ENCODE measurements around the gene EFNA1. TPM values are rescaled to one million over a fixed set of nuclear protein-coding genes. Genes with fewer than 3 reads are reported as not detected.

EFNA1 gene
- total and polyA plus RNA-seq, 11 donors = 22.8 to 103 (median 37.2) TPM

GRCh38 chr1:155125511-155125945 is 2.1 kb upstream of the EFNA1 start:
- Histone ChIP-seq H3K27ac (peak overlapping the region in 7 of 12 donors; percentile 37 to 100 (median 98)), H3K4me3 (peak overlapping the region in 1 of 12 donors; percentile 93), H3K4me1 (peaks cover under 1 to 52% (median 29%) of the 10 kb centered on the region in 12 donors), H3K9me3 (no peaks in the 10 kb centered on the region), H3K27me3 (peaks cover 0 to 35% (median 0%) of the 10 kb centered on the region in 9 donors), H3K36me3 (peaks cover 0 to 4% (median 0%) of the 10 kb centered on the region in 9 donors)
- DNase-seq (no peak), ATAC-seq (no peak)
- intact Hi-C loops (cut with DNase I) = loop anchor here in 9 of 10 donors (5.0 kb wide), 2 partner anchors 33 to 42 kb away; no protein-coding TSS in a partner anchor
- TF ChIP-seq CTCF (IDR thresholded peaks at IDR 0.05) (no peak), POLR2A (IDR thresholded peaks at IDR 0.05) (no peak)
- 71 to 85% (median 76%) methylated on average over 2 to 11 of the region's 11 CpGs for WGBS, 4 donors

- Histone ChIP-seq H3K9me3 (no peaks in the 10 kb centered on the region), H3K27ac (peak overlapping the region in 11 of 12 donors; percentile 55 to 100 (median 97)), H3K4me3 (peak overlapping the region; percentile 68 to 95 (median 82)), H3K4me1 (peaks cover 5 to 57% (median 30%) of the 10 kb centered on the region in 12 donors), H3K36me3 (peaks cover 0 to 5% (median 0%) of the 10 kb centered on the region in 9 donors), H3K27me3 (peaks cover 0 to 35% (median 0%) of the 10 kb centered on the region in 9 donors)
- intact Hi-C loops (cut with DNase I) = loop anchor here (2.0 to 5.0 kb wide), 4 partner anchors 31 to 41 kb away; no protein-coding TSS in a partner anchor
- 32 to 55% (median 50%) methylated on average over 42 to 53 of the region's 53 CpGs for WGBS, 4 donors
- DNase-seq (peak; percentile 54 to 71 (median 67)), ATAC-seq (peak in 3 of 4 donors; percentile 21 to 26 (median 23))
- TF ChIP-seq POLR2A (IDR thresholded peaks at IDR 0.05) = no peak
- no peak for TF ChIP-seq CTCF (IDR thresholded peaks at IDR 0.05)
Measured at GRCh38 chr1:155125946-155126555, 1.6 kb upstream of the EFNA1 start.

GRCh38 chr1:155126556-155127104 is 1.0 kb upstream of the EFNA1 start:
- peak in 1 of 5 donors; percentile 36 for DNase-seq
- Histone ChIP-seq H3K27ac (peak overlapping the region in 11 of 12 donors; percentile 55 to 100 (median 97)), H3K4me1 (peaks cover 7 to 63% (median 36%) of the 10 kb centered on the region in 12 donors), H3K27me3 (peaks cover 0 to 35% (median 0%) of the 10 kb centered on the region in 9 donors), H3K36me3 (peaks cover 0 to 11% (median 5%) of the 10 kb centered on the region in 9 donors), H3K9me3 (no peaks in the 10 kb centered on the region), H3K4me3 (peak overlapping the region; percentile 68 to 95 (median 82))
- peak in 2 of 4 donors; percentile 0 to 1 for ATAC-seq
- TF ChIP-seq POLR2A (IDR thresholded peaks at IDR 0.05) = no peak
- TF ChIP-seq CTCF (IDR thresholded peaks at IDR 0.05) = peak in 2 of 12 donors; percentile 5 to 17
- 3 to 15% (median 6%) methylated on average over 27 to 32 of the region's 32 CpGs for WGBS, 4 donors
- intact Hi-C loops (cut with DNase I) = loop anchor here (2.0 to 5.0 kb wide), 4 partner anchors 32 to 41 kb away; no protein-coding TSS in a partner anchor

All from heart left ventricle (tissue), 16 donors.